ENCODE measurements around the gene SLC45A3. TPM values are rescaled to one million over a fixed set of nuclear protein-coding genes. Genes with fewer than 3 reads are reported as not detected.

Gene SLC45A3
- total RNA-seq, 1 donor: 1.1 TPM

DNA sequence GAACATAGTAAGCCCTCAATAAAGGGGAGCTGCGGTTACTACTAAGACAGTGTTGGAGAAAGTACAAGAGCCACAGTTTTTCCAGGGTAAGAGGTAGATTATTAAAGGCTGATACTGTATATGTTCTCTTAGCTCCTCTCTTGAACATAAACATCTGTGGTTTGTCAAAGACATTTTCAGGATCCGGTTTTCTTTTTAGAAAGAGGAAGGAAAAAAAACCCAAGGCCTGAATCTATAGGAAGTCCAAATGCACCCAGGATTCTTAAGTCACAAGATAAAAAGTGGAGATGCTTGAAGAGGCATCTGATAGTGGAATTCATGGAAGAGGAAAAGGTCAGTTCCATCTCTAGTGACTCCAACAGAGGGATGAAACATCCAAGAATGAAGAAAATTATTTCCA, 24.6 kb upstream of the SLC45A3 start:
- TF ChIP-seq, protein P1, sequence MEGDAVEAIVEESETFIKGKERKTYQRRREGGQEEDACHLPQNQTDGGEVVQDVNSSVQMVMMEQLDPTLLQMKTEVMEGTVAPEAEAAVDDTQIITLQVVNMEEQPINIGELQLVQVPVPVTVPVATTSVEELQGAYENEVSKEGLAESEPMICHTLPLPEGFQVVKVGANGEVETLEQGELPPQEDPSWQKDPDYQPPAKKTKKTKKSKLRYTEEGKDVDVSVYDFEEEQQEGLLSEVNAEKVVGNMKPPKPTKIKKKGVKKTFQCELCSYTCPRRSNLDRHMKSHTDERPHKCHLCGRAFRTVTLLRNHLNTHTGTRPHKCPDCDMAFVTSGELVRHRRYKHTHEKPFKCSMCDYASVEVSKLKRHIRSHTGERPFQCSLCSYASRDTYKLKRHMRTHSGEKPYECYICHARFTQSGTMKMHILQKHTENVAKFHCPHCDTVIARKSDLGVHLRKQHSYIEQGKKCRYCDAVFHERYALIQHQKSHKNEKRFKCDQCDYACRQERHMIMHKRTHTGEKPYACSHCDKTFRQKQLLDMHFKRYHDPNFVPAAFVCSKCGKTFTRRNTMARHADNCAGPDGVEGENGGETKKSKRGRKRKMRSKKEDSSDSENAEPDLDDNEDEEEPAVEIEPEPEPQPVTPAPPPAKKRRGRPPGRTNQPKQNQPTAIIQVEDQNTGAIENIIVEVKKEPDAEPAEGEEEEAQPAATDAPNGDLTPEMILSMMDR (IDR thresholded peaks at IDR 0.05; ENCODE audit: extremely low read depth, low read depth, low read length): no peak
- H3K36me3 ChIP-seq (ENCODE audit: insufficient read depth, low read length): peaks cover 34% of the 10 kb centered on the region
- H3K4me3 ChIP-seq (ENCODE audit: insufficient read depth, low read length): no peak overlapping the region
- no peak overlapping the region for H3K4me2 ChIP-seq (ENCODE audit: insufficient read depth, low read length)
- H3K4me1 ChIP-seq (ENCODE audit: insufficient read depth, low read length): peaks cover 6% of the 10 kb centered on the region
- H4K20me1 ChIP-seq (ENCODE audit: insufficient read depth, low read length): peaks cover 5% of the 10 kb centered on the region
- no peak for DNase-seq (ENCODE audit: insufficient read length, low spot score, missing footprints)
- no peaks in the 10 kb centered on the region for H3K27me3 ChIP-seq (ENCODE audit: insufficient read depth, low read length)
- no peaks in the 10 kb centered on the region for H3K79me2 ChIP-seq (ENCODE audit: insufficient read depth, low read length)
- H3K27ac ChIP-seq (ENCODE audit: low read depth, low read length): no peak overlapping the region
- H3K9me3 ChIP-seq (ENCODE audit: low read depth, low read length): no peaks in the 10 kb centered on the region
- H2AFZ ChIP-seq (ENCODE audit: low read length): no peak overlapping the region

DNA sequence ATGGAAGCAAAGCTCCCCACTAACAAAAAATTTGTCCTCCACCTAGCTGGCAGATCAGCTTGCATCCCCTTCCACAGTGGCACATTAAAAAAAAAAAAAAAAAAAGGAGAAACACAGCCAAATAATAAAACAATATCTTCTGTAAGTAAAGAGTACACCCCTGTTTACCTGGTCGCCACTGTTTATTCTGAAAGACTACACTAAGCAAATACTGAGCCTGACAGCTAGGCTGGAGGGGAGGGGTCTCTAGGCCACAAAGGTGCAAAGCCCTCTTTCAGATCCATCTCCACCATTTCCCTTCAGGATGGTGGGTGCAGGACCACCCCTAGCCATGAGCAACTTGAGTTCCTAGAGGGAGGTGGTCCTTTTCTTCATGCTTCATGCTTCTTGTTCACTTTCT, 22.8 kb upstream of the SLC45A3 start:
- TF ChIP-seq, protein P1 (IDR thresholded peaks at IDR 0.05; ENCODE audit: extremely low read depth, low read depth, low read length): no peak
- no peaks in the 10 kb centered on the region for H3K9me3 ChIP-seq (ENCODE audit: low read depth, low read length)
- no peak overlapping the region for H3K4me2 ChIP-seq (ENCODE audit: insufficient read depth, low read length)
- no peaks in the 10 kb centered on the region for H3K79me2 ChIP-seq (ENCODE audit: insufficient read depth, low read length)
- no peaks in the 10 kb centered on the region for H3K4me1 ChIP-seq (ENCODE audit: insufficient read depth, low read length)
- no peaks in the 10 kb centered on the region for H4K20me1 ChIP-seq (ENCODE audit: insufficient read depth, low read length)
- H3K27ac ChIP-seq (ENCODE audit: low read depth, low read length): no peak overlapping the region
- DNase-seq (ENCODE audit: insufficient read length, low spot score, missing footprints): no peak
- H3K4me3 ChIP-seq (ENCODE audit: insufficient read depth, low read length): no peak overlapping the region
- H3K27me3 ChIP-seq (ENCODE audit: insufficient read depth, low read length): no peaks in the 10 kb centered on the region
- H2AFZ ChIP-seq (ENCODE audit: low read length): no peak overlapping the region
- peaks cover 25% of the 10 kb centered on the region for H3K36me3 ChIP-seq (ENCODE audit: insufficient read depth, low read length)

DNA sequence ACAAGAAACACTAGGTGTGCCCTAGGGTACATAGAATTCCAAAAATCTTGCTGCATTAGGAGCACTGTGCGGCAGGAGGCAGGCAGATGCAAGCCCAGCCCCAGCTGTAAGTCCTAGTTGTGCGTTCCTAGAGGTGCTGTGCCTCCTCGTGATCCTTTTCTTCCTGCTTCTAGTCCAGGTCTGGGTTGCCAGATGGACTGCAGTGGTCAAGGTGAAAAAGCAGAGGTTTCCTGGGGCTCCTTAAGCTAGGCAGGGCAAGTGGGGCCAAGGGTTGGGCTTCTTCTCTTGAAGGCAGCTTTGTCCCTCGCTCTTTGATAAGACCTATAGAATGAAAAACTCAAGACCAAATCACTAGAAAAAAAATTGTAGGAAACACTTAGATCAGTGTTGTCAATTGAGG, 21.6 kb upstream of the SLC45A3 start:
- no peaks in the 10 kb centered on the region for H4K20me1 ChIP-seq (ENCODE audit: insufficient read depth, low read length)
- no peak overlapping the region for H3K27ac ChIP-seq (ENCODE audit: low read depth, low read length)
- H3K79me2 ChIP-seq (ENCODE audit: insufficient read depth, low read length): no peaks in the 10 kb centered on the region
- H2AFZ ChIP-seq (ENCODE audit: low read length): no peak overlapping the region
- no peak overlapping the region for H3K4me2 ChIP-seq (ENCODE audit: insufficient read depth, low read length)
- no peaks in the 10 kb centered on the region for H3K4me1 ChIP-seq (ENCODE audit: insufficient read depth, low read length)
- DNase-seq (ENCODE audit: insufficient read length, low spot score, missing footprints): no peak
- no peak overlapping the region for H3K4me3 ChIP-seq (ENCODE audit: insufficient read depth, low read length)
- peaks cover 24% of the 10 kb centered on the region for H3K36me3 ChIP-seq (ENCODE audit: insufficient read depth, low read length)
- H3K27me3 ChIP-seq (ENCODE audit: insufficient read depth, low read length): no peaks in the 10 kb centered on the region
- no peaks in the 10 kb centered on the region for H3K9me3 ChIP-seq (ENCODE audit: low read depth, low read length)
- TF ChIP-seq, protein P1 (IDR thresholded peaks at IDR 0.05; ENCODE audit: extremely low read depth, low read depth, low read length): no peak

DNA sequence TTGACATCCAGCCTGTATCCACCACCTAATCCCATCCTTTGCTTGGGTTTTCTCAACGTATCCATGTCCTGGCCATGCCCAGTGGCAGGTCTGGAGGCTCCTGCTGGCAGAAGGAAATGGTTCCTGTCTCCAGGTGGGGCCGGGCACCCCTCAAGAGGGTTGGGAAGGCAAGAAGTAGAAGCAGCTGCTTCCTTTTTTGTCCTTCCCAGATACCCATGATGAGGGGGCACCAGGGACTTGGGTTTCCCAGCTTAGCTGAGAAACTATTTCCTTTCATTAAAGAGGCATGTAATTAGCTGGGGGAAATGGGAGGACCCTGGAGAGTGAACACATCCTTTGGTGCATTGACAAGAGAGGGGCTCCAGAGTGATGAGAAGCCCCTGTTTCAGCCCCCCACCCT, 21.1 kb upstream of the SLC45A3 start:
- no peak overlapping the region for H3K4me3 ChIP-seq (ENCODE audit: insufficient read depth, low read length)
- H3K27me3 ChIP-seq (ENCODE audit: insufficient read depth, low read length): no peaks in the 10 kb centered on the region
- H2AFZ ChIP-seq (ENCODE audit: low read length): no peak overlapping the region
- no peaks in the 10 kb centered on the region for H3K9me3 ChIP-seq (ENCODE audit: low read depth, low read length)
- no peaks in the 10 kb centered on the region for H3K79me2 ChIP-seq (ENCODE audit: insufficient read depth, low read length)
- TF ChIP-seq, protein P1 (IDR thresholded peaks at IDR 0.05; ENCODE audit: extremely low read depth, low read depth, low read length): no peak
- peaks cover 20% of the 10 kb centered on the region for H3K36me3 ChIP-seq (ENCODE audit: insufficient read depth, low read length)
- H4K20me1 ChIP-seq (ENCODE audit: insufficient read depth, low read length): no peaks in the 10 kb centered on the region
- no peak overlapping the region for H3K4me2 ChIP-seq (ENCODE audit: insufficient read depth, low read length)
- DNase-seq (ENCODE audit: insufficient read length, low spot score, missing footprints): no peak
- no peaks in the 10 kb centered on the region for H3K4me1 ChIP-seq (ENCODE audit: insufficient read depth, low read length)
- H3K27ac ChIP-seq (ENCODE audit: low read depth, low read length): no peak overlapping the region

Measured in osteoblast (primary cell).